ENCODE results near the gene PRPF40B. TPM values are rescaled to one million over a fixed set of nuclear protein-coding genes. Genes with fewer than 3 reads are reported as not detected.

PRPF40B gene
- total RNA-seq, 1 donor from 2014 or later, result 18.1 TPM

DNA sequence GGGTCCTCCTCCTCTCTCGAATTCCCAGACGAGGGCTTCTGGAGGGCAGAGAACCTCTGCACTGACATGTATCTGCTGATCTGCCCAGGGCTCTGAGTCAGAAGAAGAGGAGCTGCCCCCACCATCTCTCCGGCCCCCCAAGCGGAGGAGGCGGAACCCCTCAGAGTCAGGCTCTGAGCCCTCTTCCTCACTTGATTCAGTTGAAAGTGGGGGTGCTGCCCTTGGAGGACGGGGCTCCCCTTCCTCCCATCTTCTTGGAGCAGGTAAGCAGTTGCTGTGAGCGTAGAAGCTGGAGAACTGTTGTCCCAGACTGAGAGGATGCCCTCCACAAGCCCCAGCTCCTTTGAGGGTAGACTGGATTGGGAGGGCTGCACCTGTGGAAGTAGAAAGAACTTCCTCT lies 19.8 kb downstream of the PRPF40B start:
- no peak overlapping the region for H3K4me3 ChIP-seq
- H2AFZ ChIP-seq (replicated peaks), result no peak overlapping the region
- Mint-ChIP-seq H3K36me3 (peaks cover 22% of the 10 kb centered on the region), H3K4me3 (no peak overlapping the region), H3K9me3 (no peaks in the 10 kb centered on the region), H3K4me1 (peaks cover 3% of the 10 kb centered on the region), H3K27me3 (ENCODE audit: insufficient read depth, low read depth) (no peaks in the 10 kb centered on the region), H3K27ac (no peak overlapping the region)
- TF ChIP-seq EZH2 (IDR thresholded peaks at IDR 0.05), result no peak
- TF ChIP-seq EZH2phosphoT487 (IDR thresholded peaks at IDR 0.05), result no peak
- TF ChIP-seq, protein P1, sequence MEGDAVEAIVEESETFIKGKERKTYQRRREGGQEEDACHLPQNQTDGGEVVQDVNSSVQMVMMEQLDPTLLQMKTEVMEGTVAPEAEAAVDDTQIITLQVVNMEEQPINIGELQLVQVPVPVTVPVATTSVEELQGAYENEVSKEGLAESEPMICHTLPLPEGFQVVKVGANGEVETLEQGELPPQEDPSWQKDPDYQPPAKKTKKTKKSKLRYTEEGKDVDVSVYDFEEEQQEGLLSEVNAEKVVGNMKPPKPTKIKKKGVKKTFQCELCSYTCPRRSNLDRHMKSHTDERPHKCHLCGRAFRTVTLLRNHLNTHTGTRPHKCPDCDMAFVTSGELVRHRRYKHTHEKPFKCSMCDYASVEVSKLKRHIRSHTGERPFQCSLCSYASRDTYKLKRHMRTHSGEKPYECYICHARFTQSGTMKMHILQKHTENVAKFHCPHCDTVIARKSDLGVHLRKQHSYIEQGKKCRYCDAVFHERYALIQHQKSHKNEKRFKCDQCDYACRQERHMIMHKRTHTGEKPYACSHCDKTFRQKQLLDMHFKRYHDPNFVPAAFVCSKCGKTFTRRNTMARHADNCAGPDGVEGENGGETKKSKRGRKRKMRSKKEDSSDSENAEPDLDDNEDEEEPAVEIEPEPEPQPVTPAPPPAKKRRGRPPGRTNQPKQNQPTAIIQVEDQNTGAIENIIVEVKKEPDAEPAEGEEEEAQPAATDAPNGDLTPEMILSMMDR (IDR thresholded peaks at IDR 0.05), result no peak
- no peaks in the 10 kb centered on the region for H4K20me1 ChIP-seq (ENCODE audit: low read depth)
- no peak overlapping the region for H3K4me2 ChIP-seq
- no peaks in the 10 kb centered on the region for H3K9me3 ChIP-seq (ENCODE audit: low read depth)
- no peaks in the 10 kb centered on the region for H3K79me2 ChIP-seq (ENCODE audit: low read depth)
- H3K9ac ChIP-seq, result no peak overlapping the region
- H3K27me3 ChIP-seq, result no peaks in the 10 kb centered on the region
- peaks cover 7% of the 10 kb centered on the region for H3F3A ChIP-seq (ENCODE audit: low read depth)
- no peaks in the 10 kb centered on the region for H3K4me1 ChIP-seq
- no peak overlapping the region for H3K27ac ChIP-seq
- DNase-seq (ENCODE audit: low spot score), result no peak
- H3K36me3 ChIP-seq, result no peaks in the 10 kb centered on the region

DNA sequence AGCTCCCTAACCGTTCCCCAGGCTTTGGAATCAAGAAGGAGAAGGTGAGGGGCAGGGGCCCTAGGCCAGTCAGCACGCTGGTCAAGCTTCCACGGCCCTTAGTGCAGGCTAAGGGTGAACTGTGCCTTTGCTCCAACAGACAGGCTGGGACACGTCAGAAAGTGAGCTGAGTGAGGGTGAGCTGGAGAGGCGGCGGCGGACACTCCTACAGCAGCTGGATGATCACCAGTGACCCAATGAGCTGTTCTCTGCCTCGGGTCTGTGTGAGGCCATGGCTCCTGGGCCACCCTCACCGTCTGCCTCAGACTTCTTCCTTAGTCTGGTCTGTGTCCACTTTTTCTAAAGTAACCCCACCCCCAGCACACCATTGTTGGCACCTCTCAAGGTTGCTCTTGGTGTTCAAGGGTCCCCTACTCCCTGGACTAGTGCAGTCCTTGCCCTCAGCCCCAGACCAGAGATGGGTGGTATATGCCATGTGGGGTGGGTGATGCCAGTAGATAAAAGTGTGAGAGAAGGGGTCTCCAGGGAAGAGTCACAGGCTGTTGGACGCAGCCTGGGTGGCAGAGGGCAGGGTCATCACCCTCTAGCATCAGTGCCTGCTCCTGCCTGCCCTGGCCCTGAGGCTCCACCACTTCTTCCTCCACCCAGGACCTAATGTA lies 20.7 kb downstream of the PRPF40B start:
- Histone ChIP-seq H3K27me3 (no peaks in the 10 kb centered on the region), H3F3A (ENCODE audit: low read depth) (peaks cover 6% of the 10 kb centered on the region), H2AFZ (replicated peaks) (no peak overlapping the region), H3K9ac (no peak overlapping the region), H3K36me3 (no peaks in the 10 kb centered on the region), H3K4me1 (no peaks in the 10 kb centered on the region), H3K79me2 (ENCODE audit: low read depth) (no peaks in the 10 kb centered on the region), H3K9me3 (ENCODE audit: low read depth) (no peaks in the 10 kb centered on the region), H4K20me1 (ENCODE audit: low read depth) (no peaks in the 10 kb centered on the region), H3K27ac (no peak overlapping the region), H3K4me3 (no peak overlapping the region), H3K4me2 (no peak overlapping the region)
- TF ChIP-seq, protein P1 (IDR thresholded peaks at IDR 0.05), result no peak
- TF ChIP-seq EZH2phosphoT487 (IDR thresholded peaks at IDR 0.05) (no peak), EZH2 (IDR thresholded peaks at IDR 0.05) (no peak)
- no peak overlapping the region for H3K4me3 Mint-ChIP-seq
- H3K27me3 Mint-ChIP-seq (ENCODE audit: insufficient read depth, low read depth), result no peaks in the 10 kb centered on the region
- DNase-seq (ENCODE audit: low spot score), result no peak
- no peaks in the 10 kb centered on the region for H3K9me3 Mint-ChIP-seq
- H3K36me3 Mint-ChIP-seq, result peaks cover 27% of the 10 kb centered on the region
- peak overlapping the region; percentile 44 for H3K27ac Mint-ChIP-seq
- H3K4me1 Mint-ChIP-seq, result peaks cover 3% of the 10 kb centered on the region

DNA sequence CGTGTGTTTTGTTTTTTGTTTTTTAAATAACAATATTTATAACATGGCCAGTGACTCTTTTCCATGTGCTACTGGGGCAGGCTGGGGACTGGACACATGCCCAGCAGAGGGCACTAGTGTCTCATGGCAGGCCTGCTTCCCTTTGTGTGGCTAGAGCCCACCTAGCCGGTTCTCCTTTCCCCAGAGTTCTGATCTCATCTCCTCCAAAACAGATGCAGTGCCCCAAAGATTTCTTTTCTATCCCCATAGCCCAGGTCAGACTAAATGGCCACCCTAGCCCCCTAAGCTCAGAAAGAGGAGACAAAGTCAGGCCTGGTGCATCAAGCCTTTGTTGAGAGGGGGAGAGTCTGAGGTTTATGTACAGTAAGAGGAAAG lies 21.2 kb downstream of the PRPF40B start:
- no peaks in the 10 kb centered on the region for H3K9me3 Mint-ChIP-seq
- peak overlapping the region; percentile 44 for H3K27ac Mint-ChIP-seq
- no peak overlapping the region for H3K4me3 Mint-ChIP-seq

More for the DNA sequence above, 21.2 kb downstream of the PRPF40B start:
- peaks cover 27% of the 10 kb centered on the region for H3K36me3 Mint-ChIP-seq
- H4K20me1 ChIP-seq (ENCODE audit: low read depth), result no peaks in the 10 kb centered on the region
- H3K4me3 ChIP-seq, result no peak overlapping the region
- no peaks in the 10 kb centered on the region for H3K27me3 Mint-ChIP-seq (ENCODE audit: insufficient read depth, low read depth)
- H3K4me1 Mint-ChIP-seq, result peaks cover 5% of the 10 kb centered on the region
- no peak overlapping the region for H2AFZ ChIP-seq (replicated peaks)
- peak; percentile 85 for DNase-seq (ENCODE audit: low spot score)
- H3K9me3 ChIP-seq (ENCODE audit: low read depth), result no peaks in the 10 kb centered on the region
- no peaks in the 10 kb centered on the region for H3K79me2 ChIP-seq (ENCODE audit: low read depth)
- H3K4me2 ChIP-seq, result no peak overlapping the region
- H3K27ac ChIP-seq, result no peak overlapping the region
- TF ChIP-seq EZH2phosphoT487 (IDR thresholded peaks at IDR 0.05), result no peak
- no peak for TF ChIP-seq EZH2 (IDR thresholded peaks at IDR 0.05)
- TF ChIP-seq, protein P1 (IDR thresholded peaks at IDR 0.05), result peak; percentile 91
- no peaks in the 10 kb centered on the region for H3K27me3 ChIP-seq
- H3F3A ChIP-seq (ENCODE audit: low read depth), result peaks cover under 1% of the 10 kb centered on the region
- no peaks in the 10 kb centered on the region for H3K36me3 ChIP-seq
- no peaks in the 10 kb centered on the region for H3K4me1 ChIP-seq
- H3K9ac ChIP-seq, result no peak overlapping the region

Measured in neural progenitor cell (in vitro differentiated cells).